HG02623 (cell line): ENCODE measurements around the gene MYCBP2.
"Not testable (repeated sequence)": the region's sequence is repeated elsewhere in the genome, so short reads cannot be mapped to it uniquely, and the experiment has no call there.

Experiments
- ATAC-seq: cut with Tn5 transposase; IDR thresholded peaks from one replicate; pipeline ENCODE4 v1.9.1; 2021; ENCODE audit warnings: moderate library complexity; ENCODE audit not compliant: unreplicated experiment

The MYCBP2 gene

DNA sequence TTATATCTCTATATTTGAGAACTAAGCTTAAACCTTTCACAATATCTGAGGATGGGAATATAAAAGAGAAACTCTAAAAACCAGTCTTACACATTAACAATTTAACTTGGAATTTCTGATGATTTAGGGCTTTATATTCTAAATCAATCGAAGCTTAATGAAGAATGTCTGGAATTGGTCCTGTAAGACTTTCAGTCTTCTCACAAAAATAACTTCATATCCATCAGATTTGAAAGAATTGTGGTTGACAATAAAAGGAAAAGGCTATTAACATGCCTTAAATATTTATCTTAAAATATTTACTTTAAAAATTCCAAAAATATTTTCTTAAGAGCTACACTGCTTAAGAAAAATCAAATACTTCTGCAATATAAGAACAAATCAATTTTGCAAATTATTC is 27.3 kb downstream of the MYCBP2 start:
- ATAC-seq = no peak

GRCh38 chr13:77298426-77298825 is 28.5 kb downstream of the MYCBP2 start:
- ATAC-seq = peak; percentile 70

DNA sequence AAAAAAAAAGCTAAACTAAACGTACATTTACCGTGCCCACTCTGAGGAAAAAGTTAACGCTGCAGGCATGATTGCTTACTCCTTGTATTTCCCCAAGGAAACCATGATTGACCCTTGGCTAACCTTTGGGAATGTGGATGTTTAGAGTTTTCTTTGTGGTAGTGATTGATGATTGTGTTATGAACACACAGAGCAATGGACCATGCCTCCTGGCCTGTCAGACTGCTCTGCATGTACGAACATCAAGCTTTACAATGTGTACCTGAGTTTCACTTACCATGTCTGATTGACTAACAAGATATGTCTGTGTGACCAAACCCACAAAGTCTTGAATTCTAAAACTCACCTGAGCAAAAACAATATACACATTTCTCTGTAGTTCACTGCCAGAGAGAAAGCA is 35.1 kb downstream of the MYCBP2 start:
- ATAC-seq = no peak

GRCh38 chr13:77290342-77290741 is 36.6 kb downstream of the MYCBP2 start:
- no peak for ATAC-seq

DNA sequence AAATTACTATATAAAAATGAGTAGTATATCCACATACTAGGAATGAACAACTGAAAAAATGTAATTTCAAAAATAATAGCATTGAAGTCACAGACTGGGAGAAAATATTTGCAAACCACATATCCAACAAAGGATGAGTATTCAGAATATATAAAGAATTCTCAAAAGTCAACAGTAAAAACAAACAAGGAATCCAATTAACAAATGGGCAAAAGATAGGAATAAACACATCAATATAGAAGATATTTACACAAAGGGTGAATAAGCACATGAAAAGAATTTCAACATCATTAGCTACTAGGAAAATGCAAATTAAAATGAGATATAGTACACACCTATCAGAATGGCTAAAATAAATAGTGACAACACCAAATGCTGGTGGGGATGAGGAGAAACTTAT is 37.0 kb downstream of the MYCBP2 start:
- ATAC-seq = no peak

DNA sequence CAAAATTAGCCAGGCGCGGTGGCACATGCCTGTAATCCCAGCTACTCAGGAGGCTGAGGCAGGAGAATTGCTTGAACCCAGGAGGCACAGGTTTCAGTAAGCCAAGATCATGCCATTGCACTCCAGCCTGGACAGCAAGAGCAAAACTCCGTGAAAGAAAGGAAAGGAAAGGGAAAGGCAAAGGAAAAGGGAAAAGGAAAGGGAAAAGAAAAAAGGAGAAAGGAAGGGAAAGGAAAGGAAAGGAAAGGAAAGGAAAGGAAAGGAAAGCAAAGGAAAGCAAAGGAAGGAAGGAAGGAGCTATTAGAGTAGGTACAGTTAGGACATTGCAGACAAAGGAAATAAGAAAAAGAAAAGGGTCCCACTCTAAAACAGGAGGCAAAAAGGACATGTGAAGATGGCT is 41.3 kb downstream of the MYCBP2 start:
- not testable (repeated sequence) for ATAC-seq

DNA sequence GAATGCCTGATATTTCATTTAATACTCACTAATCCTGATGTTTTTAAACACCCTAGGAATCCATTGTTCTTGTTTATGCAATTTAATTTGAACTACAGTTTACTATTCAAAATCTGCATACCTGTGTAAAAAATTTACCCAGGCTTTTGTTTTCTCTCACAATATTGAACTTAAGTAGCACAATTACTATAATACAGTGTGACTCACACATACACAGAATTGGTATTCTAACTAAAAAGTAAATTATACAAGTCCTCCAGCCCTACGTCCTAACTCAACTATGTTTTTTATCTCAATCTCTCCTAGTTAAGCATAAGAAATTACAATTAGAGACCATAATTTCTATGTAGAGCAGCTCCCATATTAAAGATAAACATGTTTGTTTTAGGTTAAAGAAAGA is 41.8 kb downstream of the MYCBP2 start:
- ATAC-seq = no peak

- no peak for ATAC-seq
These were observed 52.8 kb downstream of the MYCBP2 start for GRCh38 chr13:77274126-77274525.

GRCh38 chr13:77269141-77269540 is 57.8 kb downstream of the MYCBP2 start:
- ATAC-seq = no peak

- ATAC-seq = no peak
These were observed 59.5 kb downstream of the MYCBP2 start for GRCh38 chr13:77267362-77267761.

GRCh38 chr13:77265336-77265735 is 61.6 kb downstream of the MYCBP2 start:
- ATAC-seq = no peak

GRCh38 chr13:77262198-77262597 is 64.7 kb downstream of the MYCBP2 start:
- no peak for ATAC-seq

DNA sequence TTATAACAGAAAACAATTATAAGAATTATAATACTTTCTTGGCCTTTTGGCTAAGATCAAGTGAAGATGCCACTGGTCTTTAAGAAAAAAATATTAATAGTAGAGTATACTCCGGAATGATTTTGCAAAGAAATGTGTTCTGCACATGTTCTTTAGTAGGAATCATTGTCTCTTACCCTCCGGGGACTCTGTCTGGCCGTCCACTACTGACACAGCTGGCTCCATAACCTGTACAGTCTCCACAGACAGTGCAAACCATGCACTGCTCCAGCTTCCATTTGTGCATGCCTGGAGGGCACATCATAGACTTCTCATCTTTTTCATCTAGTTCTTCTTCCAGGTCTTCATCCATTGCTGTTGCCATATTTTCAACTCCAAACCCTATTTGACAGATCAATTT is 75.9 kb downstream of the MYCBP2 start:
- no peak for ATAC-seq

DNA sequence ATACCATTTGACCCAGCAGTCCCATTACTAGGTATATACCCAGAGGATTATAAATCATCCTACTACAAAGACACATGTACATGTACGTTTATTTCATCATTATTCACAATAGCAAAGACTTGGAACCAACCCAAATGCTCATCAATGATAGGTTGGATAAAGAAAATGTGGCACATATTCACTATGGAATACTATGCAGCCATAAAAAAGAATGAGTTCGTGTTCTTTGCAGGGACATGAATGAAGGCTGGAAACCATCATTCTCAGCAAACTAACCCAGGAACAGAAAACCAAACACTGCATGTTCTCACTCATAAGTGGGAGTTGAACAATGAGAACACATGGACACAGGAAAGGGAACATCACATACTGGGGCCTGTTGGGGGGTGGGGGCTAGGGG is 81.7 kb downstream of the MYCBP2 start:
- not testable (repeated sequence) for ATAC-seq

- no peak for ATAC-seq
These were observed 87.6 kb downstream of the MYCBP2 start for GRCh38 chr13:77239312-77239711.

DNA sequence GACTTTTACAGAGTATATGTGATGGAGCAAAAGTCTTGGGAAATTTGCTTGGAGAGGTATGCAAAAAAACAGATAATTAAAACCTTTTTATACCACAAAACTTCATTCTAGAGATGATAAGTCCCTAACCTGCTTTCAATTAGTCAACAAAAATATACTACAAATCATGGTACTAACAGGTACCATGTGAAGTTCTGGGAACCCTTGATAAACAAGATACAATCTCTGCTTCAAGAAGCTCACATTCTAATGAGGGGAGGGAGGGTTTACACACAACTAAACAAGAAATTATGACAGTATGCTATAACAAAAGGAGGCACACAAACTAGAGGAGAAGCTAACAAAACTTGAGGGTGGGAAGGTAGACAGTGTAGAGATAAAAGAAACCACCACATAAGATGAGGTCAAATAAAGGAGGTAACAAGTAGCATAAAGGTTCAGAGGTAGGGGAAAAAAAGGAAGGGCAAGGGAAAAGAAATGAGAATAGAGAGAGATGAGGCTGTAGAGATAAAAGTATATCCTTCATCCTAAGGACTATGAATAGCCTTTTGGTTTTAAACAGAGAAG is 91.4 kb downstream of the MYCBP2 start:
- no peak for ATAC-seq

DNA sequence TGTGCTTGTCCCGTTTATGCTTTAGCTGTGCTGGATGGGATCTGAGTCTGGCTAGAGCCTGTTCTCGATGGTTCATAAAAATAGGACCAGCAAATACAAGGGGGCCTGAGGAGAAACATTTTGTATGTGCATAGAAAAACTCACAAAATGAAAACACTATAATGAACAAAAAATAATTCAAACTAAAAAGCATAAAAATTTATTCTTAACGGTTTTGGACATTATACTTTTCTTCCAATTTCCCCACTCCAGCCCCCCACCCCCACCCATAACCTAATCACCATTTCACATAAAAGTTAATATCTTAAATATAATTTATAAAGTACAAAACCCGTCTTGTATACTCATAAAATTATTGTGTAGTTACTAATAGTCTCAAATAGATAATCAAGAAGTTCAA is 93.7 kb downstream of the MYCBP2 start:
- ATAC-seq = no peak

DNA sequence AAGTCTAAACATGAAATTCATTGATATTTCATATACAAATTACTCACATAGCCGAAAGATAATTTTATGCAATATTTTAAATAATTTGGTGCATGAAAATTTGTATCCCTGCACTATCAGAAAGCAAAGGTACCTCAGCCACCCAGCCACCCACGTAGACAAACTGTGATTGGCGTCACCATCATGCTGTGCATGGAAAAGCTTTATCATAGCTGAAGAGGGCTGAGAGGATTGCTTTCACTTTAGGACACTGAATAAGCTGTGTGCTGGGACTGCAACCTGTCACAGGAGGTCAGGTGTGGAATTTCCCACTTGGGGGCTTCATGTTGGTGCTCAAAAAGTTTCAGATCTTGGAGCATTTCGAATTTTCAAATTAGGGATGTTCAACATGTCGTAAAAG is 96.3 kb downstream of the MYCBP2 start:
- ATAC-seq = no peak

DNA sequence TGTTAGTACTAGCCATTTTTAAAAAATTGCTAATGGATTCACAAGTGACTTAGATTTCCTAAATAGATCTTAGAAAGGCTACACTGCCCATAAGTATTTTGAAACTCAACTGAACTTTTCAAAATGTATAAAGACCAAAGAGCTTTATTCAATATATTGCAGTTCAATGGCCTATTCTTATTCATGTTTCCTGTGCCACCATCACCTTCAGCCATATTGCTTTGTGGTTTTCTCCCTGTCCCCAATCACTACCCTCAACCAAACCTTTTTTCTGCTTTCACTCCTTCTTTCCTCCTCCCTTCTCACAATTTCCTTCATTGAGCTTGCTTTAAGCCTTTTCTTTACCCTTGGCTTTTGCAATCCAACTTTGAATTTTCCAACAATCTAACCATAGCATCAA is 100.9 kb downstream of the MYCBP2 start:
- ATAC-seq = no peak

DNA sequence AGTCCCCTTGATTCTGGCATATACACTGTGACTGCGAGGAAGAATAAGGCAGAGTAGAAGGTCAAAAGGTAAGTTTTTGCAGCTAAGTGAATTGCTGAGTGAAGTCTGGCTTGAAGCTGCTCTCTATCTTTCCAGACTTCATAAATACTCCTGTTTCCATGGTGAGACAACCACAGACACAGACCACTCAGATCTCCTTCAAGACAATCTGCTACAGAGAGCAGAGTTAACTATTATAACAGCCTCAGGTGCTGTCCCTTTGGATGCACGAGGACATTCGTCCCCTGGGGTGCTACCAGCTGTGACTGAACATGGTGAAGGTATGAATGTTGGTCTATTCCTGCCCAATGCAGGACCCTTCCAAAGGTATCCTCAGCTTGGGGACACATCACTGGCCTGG is 104.0 kb downstream of the MYCBP2 start:
- ATAC-seq = no peak

DNA sequence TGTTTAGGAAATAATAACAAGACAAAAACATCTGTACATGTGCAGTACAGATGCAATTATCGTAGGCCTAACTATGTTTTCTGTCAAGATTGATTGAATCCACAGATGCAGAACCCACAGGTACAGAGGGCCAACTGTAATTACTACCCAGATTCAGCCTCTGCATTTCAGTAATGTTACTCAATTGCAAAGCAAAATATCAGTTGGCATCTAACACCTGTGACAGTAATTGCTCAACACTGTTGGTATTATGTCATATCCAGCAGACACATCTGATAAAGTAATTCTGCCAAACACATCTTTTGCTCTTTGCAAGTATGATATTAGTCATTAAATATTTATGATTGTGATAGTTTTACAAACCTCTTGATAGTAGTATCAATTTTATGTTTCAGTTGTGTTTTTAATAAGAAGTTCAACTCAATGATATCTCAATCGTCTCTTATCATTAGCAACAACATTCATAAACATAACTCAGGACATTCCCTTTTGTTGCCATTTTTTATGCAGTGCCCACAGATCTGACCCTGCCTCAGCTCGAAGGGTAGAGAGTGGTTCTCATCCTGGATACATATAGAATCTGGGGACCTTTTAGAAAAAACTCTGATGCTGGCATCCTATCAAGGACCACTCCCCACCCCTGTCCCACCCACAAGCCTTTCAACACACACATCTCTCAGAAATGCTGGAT is 104.7 kb downstream of the MYCBP2 start:
- no peak for ATAC-seq

DNA sequence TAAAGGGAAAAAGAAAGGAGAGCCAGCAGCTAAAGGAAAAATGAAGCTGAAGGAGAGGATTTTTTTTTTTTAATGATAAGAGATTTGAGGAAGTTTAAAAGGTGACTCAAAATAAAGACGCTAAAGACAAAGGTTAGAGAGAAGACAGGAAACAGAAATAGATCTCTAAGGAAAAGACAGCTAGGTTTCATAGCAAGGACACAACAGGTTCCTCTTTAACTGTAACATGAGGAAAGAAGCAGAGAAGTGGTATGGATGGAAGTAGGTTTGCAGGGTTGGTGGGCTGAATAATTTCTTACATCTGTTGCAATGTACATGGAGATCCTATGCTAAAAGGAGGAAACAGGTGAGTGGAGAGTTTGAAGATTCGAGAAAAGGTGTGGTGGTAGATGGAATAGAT is 107.5 kb downstream of the MYCBP2 start:
- no peak for ATAC-seq

DNA sequence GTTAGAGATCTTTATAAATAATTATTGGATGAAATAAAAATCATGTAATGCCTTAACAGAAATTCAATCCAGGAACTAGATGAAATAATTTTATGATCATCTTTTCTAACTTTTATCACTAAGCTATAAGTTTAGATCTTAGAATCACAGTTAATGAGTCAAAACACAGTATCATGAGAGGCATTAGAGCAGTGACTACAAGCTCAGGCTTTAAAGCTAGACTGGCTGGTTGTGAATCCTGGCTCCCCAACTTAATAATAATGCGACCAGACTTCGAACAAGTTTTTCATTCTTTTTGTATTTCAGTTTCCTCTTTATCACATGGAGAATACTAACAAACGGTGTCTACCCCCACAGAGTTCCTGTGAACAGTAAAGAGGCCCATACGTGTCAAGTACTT is 108.6 kb downstream of the MYCBP2 start:
- no peak for ATAC-seq
